Stromal cell of bone marrow (primary cell): ENCODE data around the gene PTPRD.
"Not testable (repeated sequence)": the region's sequence is repeated elsewhere in the genome, so short reads cannot be mapped to it uniquely, and the experiment has no call there.

ENCODE experiments used
- DNase-seq: peaks from one replicate; pipeline ENCODE4 v3.0.0-alpha.2; 2012; ENCODE audit warnings: low read depth

Gene PTPRD

GRCh38 chr9:10479172-10479571, 133.6 kb downstream of the PTPRD start:
- DNase-seq = no peak

DNA sequence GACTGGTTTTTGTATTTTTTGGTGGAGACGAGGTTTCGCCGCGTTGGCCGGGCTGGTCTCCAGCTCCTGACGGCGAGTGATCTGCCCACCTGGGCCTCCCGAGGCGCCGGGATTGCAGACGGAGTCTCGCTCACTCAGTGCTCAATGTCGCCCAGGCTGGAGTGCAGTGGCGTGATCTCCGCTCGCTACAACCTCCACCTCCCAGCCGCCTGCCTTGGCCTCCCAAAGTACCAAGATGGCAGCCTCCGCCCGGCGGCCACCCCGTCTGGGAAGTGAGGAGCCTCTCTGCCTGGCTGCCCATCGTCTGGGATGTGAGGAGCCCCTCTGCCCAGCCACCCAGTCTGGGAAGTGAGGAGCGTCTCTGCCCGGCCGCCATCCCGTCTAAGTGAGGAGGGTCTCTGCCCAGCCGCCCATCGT, 163.6 kb downstream of the PTPRD start:
- DNase-seq = not testable (repeated sequence)

GRCh38 chr9:10447036-10447435, 165.8 kb downstream of the PTPRD start:
- DNase-seq = no peak

DNA sequence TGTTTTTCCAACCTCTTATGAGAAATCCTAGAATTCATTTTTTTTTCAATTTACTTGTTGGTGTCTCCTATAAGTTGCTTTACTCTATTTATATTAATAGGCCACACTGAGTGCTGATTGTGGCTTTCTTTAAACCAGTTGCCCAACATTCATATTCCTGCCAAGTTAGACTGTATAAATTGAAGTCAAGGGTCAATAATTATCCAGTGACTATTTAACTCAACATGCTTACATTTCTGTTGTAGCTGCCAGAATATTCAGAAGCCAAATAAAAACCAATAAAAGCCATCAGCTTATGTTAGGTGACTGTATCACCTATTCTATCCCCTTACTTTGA, 169.0 kb downstream of the PTPRD start:
- DNase-seq = no peak

DNA sequence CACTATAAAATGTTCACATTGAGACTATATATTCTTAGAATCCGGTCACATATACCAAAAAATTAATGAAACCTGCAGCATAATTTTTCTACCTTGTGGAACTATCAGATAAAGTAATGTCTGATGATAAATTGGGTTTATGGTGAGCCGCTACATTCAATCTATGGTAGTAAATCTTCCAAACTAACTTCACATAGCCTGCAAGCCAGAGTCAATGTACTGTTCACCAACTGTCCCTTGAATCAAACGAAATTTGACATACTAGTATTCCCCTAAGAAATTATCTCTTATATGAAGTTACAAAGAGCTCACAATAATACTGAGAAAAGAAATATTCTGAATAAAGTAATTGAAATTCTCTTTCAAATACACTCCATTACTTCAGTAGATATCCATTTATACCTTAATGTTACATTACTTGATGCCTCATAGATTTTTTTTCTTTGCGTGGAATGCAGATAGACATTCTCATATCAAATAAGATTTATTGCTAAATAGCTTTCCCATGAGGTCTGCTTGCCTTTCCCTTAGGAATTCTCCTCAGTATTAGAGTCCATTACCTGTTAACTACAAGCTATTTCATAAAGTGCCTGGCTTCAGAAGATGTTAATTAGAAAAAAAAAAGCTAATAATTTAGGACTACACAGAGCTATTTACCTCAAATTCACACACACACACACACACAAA, 169.5 kb downstream of the PTPRD start:
- no peak for DNase-seq

GRCh38 chr9:10438955-10439354, 173.8 kb downstream of the PTPRD start:
- DNase-seq = no peak

- DNase-seq = no peak
Observed at GRCh38 chr9:10436756-10437155, 176.0 kb downstream of the PTPRD start.

GRCh38 chr9:10434412-10434811, 178.4 kb downstream of the PTPRD start:
- DNase-seq = no peak

DNA sequence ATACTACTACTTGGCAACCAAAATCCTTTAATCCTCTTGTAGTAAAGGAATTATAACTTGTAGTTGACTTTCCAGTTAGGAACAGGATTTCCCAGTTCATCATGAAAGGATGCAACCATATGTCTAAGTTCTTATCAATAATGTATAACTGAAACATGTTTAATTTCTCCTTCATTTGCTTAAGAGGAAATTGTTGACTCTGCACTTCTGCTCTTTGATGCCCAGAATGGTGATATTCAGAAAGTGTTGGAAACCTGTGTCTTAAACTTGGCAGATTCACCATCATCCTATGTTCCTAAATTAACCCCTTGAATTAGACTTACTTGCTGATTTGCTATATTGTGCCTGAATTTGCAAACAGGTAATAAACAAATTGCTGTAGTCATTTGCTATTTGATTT, 201.5 kb downstream of the PTPRD start:
- no peak for DNase-seq

DNA sequence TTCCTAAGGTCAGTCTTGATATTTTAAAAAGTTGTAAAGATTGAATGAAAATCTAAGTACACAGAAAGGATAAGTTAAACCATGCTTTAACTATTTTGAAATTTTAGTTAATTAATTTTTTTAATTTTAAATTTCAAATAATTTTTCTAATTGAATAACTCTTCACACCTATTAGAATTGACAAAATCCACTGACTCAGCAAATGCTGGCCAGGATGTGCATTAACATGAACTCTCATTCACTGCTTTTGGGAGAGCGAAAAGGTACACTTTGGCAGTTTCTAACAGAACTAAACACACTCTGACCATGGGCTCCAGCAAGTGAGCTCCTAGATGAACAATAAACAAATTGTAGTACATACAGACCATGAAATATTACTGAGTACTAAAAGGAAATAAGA, 209.5 kb downstream of the PTPRD start:
- DNase-seq = no peak

GRCh38 chr9:10396615-10397014, 216.2 kb downstream of the PTPRD start:
- DNase-seq = no peak

- DNase-seq = no peak
Observed at GRCh38 chr9:10387282-10387681, 225.5 kb downstream of the PTPRD start.

DNA sequence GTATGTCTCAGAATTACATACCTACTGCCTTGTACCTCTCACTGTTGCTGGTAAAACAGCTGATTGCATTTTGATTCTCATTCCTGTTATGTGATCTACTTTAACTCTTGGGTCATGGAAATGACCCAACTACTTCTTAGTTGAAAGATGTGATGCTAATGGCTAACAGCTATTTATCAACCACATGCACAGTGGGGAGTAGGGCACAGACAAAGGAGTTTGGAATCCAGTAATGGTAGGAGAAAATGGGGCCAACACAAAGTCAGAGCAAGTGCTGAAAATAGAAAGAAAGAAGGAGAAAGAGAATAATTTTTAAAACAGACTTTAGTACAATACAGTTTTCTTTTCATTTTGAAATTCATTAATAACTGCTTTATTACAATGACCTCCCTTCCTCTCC, 241.0 kb downstream of the PTPRD start:
- DNase-seq = no peak

GRCh38 chr9:10366171-10366779, 246.5 kb downstream of the PTPRD start:
- peak; percentile 6 for DNase-seq

- DNase-seq = no peak
Observed at GRCh38 chr9:10354591-10354990, 258.2 kb downstream of the PTPRD start.

DNA sequence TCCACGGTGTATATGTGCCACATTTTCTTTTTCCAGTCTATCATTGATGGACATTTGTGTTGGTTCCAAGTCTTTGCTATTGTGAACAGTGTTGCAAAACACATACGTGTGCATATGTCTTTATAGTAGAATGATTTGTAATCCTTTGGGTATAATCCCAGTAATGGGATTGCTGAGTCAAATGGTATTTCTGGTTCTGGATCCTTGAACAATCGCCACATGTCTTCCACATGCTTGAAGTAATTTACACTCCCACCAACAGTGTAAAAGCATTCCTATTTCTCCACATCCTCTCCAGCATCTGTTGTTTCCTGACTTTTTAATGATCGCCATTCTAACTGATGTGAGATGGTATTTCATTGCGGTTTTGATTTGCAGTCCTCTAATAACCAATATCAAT, 267.2 kb downstream of the PTPRD start:
- not testable (repeated sequence) for DNase-seq

DNA sequence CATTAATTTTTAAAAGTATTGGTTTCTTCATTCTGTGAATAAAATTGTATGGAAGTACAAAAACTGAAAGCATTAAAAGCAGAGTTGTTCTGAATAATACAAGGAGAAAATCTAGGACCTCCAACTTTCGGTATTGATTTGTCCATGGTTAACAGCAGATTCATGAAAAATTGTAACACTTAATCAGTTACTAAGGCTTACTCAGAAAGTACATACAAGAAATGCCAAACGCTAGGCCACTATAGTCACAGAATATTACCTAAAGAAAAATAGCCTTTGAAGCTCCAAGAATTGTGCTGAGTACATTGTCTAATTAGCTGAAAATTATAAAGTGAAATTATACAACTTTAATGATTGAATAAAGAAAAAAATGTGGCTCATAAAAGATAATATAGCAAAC, 271.7 kb downstream of the PTPRD start:
- no peak for DNase-seq

GRCh38 chr9:10339152-10339551, 273.6 kb downstream of the PTPRD start:
- DNase-seq = no peak

DNA sequence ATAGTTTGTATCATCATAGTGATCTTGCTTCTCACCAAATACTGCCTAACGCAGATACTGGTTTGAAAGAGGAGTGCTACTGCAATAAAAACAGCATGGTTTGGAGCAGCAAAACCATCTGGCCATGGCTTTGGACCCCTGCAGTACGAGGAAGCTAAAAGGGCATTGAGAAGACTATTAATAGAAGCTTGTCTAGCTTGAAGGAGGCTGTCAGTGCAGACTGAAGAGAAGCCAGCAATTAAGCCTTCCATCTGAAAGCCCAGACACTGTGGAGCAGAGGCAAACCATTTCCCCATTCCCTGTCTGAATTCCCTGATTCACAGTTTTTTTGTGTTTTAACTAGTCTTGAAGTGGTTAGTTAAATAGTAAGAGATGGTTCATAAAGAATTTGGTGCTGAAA, 281.6 kb downstream of the PTPRD start:
- no peak for DNase-seq

GRCh38 chr9:10282084-10282483, 330.7 kb downstream of the PTPRD start:
- DNase-seq = no peak

- DNase-seq = no peak
Observed at GRCh38 chr9:10274988-10275387, 337.8 kb downstream of the PTPRD start.

DNA sequence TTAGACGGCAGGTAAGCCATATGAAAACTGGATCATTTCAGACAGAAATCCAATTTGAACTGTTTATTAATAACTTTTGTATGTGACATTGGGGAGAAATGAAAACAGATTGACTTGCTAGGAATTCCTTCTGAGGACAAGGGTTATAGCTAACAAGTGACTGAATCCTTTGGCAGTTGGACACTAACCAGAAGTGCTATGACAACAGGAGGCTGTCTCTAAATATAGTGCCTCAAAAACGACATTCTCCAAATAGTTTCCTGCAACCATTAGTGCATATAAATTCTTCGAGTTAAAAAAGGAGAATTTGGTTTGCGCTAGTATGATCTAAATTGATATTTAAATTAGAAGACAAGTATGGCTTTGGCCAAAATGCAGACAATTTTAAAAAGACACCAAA, 338.6 kb downstream of the PTPRD start:
- no peak for DNase-seq

DNA sequence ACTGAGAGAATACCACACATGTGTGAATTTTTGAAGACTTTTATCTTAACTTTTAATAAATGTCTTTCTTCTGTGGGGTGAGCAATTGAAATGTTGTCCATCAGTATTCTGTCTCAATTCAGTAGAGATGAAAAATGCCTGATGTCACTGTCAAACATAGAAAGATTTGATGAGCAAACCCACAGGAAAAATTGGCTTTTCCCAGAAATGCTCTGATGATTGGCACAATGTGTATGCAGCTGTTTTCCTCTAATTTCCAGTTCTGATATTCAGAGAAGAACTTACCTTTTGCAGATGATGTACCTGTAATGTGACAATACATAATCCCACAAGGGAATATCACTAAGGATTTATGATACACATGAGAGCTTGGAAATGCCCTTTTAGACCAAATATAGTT, 340.0 kb downstream of the PTPRD start:
- no peak for DNase-seq
